Renal pelvis (tissue), 3 donors: ENCODE measurements around the gene PICALM. TPM values are rescaled to one million over a fixed set of nuclear protein-coding genes. Genes with fewer than 3 reads are reported as not detected.

Experiments used
- polyA plus RNA-seq, 3 donors: library from polyadenylated mRNA; unstranded; fragments of 120-200 nt; gene quantifications; one replicate each; pipeline ENCODE4 v1.2.1, GENCODE V29; 2013; ENCODE audit not compliant: insufficient read length in 3 of 3

Gene PICALM
- polyA plus RNA-seq, 3 donors: 223 to 279 (median 243) TPM

Other genes starting within 250 kb of the PICALM start
- gene CCDC83, start 213.7 kb downstream of the PICALM start, polyA plus RNA-seq: under 1 TPM in 1 of 3 donors, not detected in 2; 0.28 TPM
- gene EED, start 175.7 kb upstream of the PICALM start, polyA plus RNA-seq: 10 to 100 TPM; 37.3 to 43.5 (median 40.0) TPM
- 10 to 100 TPM; 45.6 to 49.6 (median 46.7) TPM for gene HIKESHI, start 233.2 kb upstream of the PICALM start, polyA plus RNA-seq